ENCODE measurements around the gene FGF11. TPM values are rescaled to one million over a fixed set of nuclear protein-coding genes. Genes with fewer than 3 reads are reported as not detected.

FGF11 gene
- polyA plus RNA-seq, 3 donors: 2.2 TPM; not detected in 2

DNA sequence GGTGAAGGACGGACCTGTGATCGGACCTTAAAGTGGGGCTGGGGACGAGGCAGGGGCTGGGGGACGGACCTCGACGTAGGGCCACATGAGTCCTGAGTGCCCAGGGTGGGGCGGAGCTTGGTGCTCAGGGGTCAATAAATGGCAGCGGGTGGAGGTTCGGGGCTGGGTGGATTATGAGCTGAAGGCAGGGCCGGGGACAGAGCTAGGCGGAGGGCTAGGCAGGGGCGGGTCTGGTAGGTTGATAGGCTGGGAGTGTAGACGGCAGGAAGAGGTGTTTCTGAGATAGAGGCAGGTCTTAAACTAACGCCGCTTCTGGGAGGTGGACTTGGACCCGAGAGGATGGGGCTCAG lies 6.3 kb downstream of the FGF11 start:
- Histone ChIP-seq H3K9me3 (replicated peaks in 1 of 2; ENCODE audit: control insufficient read depth in 1 of 2, insufficient read depth in 1 of 2, low read length in 2 of 2) (peaks cover 0 to 9% of the 10 kb centered on the region in 2 donors), H3K27ac (ENCODE audit: low read depth in 1 of 2, low read length in 2 of 2) (no peak overlapping the region), H4K20me1 (ENCODE audit: insufficient read depth, low read length) (no peaks in the 10 kb centered on the region), H3K9ac (ENCODE audit: insufficient read depth, low read length, poor library complexity, severe bottlenecking) (no peak overlapping the region), H3K27me3 (ENCODE audit: control insufficient read depth in 2 of 2, insufficient read depth in 2 of 2, low read length in 2 of 2) (peaks cover 37 to 79% of the 10 kb centered on the region in 2 donors), H3K4me2 (replicated peaks; ENCODE audit: extremely low read depth, low read length, poor library complexity, severe bottlenecking) (peak overlapping the region; percentile 80), H3K36me3 (replicated peaks in 1 of 2; ENCODE audit: control insufficient read depth in 1 of 2, insufficient read depth in 2 of 2, low read length in 2 of 2) (no peaks in the 10 kb centered on the region), H3K4me3 (replicated peaks in 1 of 3; ENCODE audit: low read depth in 2 of 3, low read length in 3 of 3) (peak overlapping the region; percentile 9 to 72 (median 44)), H3K79me2 (ENCODE audit: insufficient read depth, low read length) (no peaks in the 10 kb centered on the region), H2AFZ (ENCODE audit: insufficient read depth, low read depth, low read length, poor library complexity, severe bottlenecking) (peak overlapping the region; percentile 76), H3K4me1 (ENCODE audit: control insufficient read depth in 1 of 2, insufficient read depth in 2 of 2, low read length in 2 of 2) (peaks cover 19 to 21% of the 10 kb centered on the region in 2 donors)
- intact Hi-C loops (cut with micrococcal nuclease): no loop called here
- Mint-ChIP-seq H3K27ac (peak overlapping the region in 2 of 7 donors; percentile 30 to 66), H3K36me3 (peaks cover 10 to 13% of the 10 kb centered on the region in 2 donors), H3K9me3 (peaks cover 0 to 15% (median 5%) of the 10 kb centered on the region in 7 donors), H3K27me3 (ENCODE audit: low read depth in 3 of 3) (peaks cover 74 to 89% (median 85%) of the 10 kb centered on the region in 3 donors), H3K4me1 (peaks cover 23% of the 10 kb centered on the region), H3K4me3 (peak overlapping the region; percentile 78 to 94)
- TF ChIP-seq, protein P1, sequence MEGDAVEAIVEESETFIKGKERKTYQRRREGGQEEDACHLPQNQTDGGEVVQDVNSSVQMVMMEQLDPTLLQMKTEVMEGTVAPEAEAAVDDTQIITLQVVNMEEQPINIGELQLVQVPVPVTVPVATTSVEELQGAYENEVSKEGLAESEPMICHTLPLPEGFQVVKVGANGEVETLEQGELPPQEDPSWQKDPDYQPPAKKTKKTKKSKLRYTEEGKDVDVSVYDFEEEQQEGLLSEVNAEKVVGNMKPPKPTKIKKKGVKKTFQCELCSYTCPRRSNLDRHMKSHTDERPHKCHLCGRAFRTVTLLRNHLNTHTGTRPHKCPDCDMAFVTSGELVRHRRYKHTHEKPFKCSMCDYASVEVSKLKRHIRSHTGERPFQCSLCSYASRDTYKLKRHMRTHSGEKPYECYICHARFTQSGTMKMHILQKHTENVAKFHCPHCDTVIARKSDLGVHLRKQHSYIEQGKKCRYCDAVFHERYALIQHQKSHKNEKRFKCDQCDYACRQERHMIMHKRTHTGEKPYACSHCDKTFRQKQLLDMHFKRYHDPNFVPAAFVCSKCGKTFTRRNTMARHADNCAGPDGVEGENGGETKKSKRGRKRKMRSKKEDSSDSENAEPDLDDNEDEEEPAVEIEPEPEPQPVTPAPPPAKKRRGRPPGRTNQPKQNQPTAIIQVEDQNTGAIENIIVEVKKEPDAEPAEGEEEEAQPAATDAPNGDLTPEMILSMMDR (IDR thresholded peaks at IDR 0.05): no peak
- 5% methylated on average over 10 of the region's 16 CpGs for WGBS (ENCODE audit: insufficient coverage)
- DNase-seq: no peak

DNA sequence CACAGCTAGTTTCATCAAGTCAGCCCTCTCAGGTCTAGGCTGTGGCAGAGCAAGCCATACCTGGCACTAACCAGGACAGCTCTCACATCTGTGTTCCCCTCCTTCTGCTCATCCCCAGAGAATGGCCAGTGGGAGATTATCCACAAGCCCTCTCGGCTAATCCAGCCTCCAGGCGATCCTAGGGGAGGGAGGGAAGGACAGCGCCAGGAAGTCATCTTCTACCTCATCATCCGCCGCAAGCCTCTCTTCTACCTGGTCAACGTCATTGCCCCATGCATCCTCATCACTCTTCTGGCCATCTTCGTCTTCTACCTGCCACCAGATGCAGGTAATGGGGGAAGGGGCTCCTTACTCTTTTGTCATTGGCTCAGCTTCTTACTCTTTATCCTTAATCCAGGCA lies 9.1 kb downstream of the FGF11 start:
- Histone ChIP-seq H3K79me2 (ENCODE audit: insufficient read depth, low read length) (no peaks in the 10 kb centered on the region), H3K9me3 (replicated peaks in 1 of 2; ENCODE audit: control insufficient read depth in 1 of 2, insufficient read depth in 1 of 2, low read length in 2 of 2) (peaks cover 0 to 3% of the 10 kb centered on the region in 2 donors), H3K4me3 (replicated peaks in 1 of 3; ENCODE audit: low read depth in 2 of 3, low read length in 3 of 3) (no peak overlapping the region), H2AFZ (ENCODE audit: insufficient read depth, low read depth, low read length, poor library complexity, severe bottlenecking) (no peak overlapping the region), H3K9ac (ENCODE audit: insufficient read depth, low read length, poor library complexity, severe bottlenecking) (no peak overlapping the region), H3K27ac (ENCODE audit: low read depth in 1 of 2, low read length in 2 of 2) (no peak overlapping the region), H3K36me3 (replicated peaks in 1 of 2; ENCODE audit: control insufficient read depth in 1 of 2, insufficient read depth in 2 of 2, low read length in 2 of 2) (no peaks in the 10 kb centered on the region), H3K4me2 (replicated peaks; ENCODE audit: extremely low read depth, low read length, poor library complexity, severe bottlenecking) (no peak overlapping the region), H3K4me1 (ENCODE audit: control insufficient read depth in 1 of 2, insufficient read depth in 2 of 2, low read length in 2 of 2) (peaks cover 15 to 17% of the 10 kb centered on the region in 2 donors), H3K27me3 (ENCODE audit: control insufficient read depth in 2 of 2, insufficient read depth in 2 of 2, low read length in 2 of 2) (peaks cover 31 to 51% of the 10 kb centered on the region in 2 donors), H4K20me1 (ENCODE audit: insufficient read depth, low read length) (no peaks in the 10 kb centered on the region)
- Mint-ChIP-seq H3K4me3 (peak overlapping the region in 1 of 2 donors; percentile 17), H3K4me1 (peaks cover 19% of the 10 kb centered on the region), H3K9me3 (peaks cover 0 to 13% (median 4%) of the 10 kb centered on the region in 7 donors), H3K36me3 (peaks cover 8 to 10% of the 10 kb centered on the region in 2 donors), H3K27me3 (ENCODE audit: low read depth in 3 of 3) (peaks cover 56 to 62% (median 61%) of the 10 kb centered on the region in 3 donors), H3K27ac (no peak overlapping the region)
- intact Hi-C loops (cut with micrococcal nuclease): no loop called here
- TF ChIP-seq, protein P1 (IDR thresholded peaks at IDR 0.05): no peak
- no CpG with 5 or more reads among the region's 7 CpGs for WGBS (ENCODE audit: insufficient coverage)
- no peak for DNase-seq

Measured in CD14-positive monocyte (primary cell).